ENCODE measurements around the gene GAPVD1. TPM values are rescaled to one million over a fixed set of nuclear protein-coding genes. Genes with fewer than 3 reads are reported as not detected.
"Not testable (repeated sequence)": the region's sequence is repeated elsewhere in the genome, so short reads cannot be mapped to it uniquely, and the experiment has no call there.

The GAPVD1 gene
- total RNA-seq, 1 experiment from 2014 or later, result 30.5 TPM

DNA sequence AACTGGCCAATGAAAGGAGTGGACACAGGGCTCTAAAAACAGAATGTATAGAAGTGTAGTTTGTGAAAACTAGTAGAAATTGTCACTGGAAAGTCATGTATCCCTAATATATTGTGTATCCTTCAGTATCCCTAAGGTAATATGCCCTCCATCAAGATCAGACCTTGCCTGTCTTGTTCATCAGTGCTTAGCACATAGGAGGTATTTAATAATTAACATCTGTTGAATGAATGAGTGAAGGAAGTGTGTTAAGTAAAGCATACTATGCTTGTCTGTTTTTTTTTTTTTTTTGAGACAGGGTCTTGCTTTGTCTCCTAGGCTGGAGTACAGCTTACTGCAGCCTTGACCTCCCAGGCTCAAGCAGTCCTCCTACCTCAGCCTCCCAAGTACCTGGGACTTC, 15.8 kb downstream of the GAPVD1 start:
- H3K9me2 ChIP-seq (replicated peaks; ENCODE audit: low read length), result no peaks in the 10 kb centered on the region
- no peaks in the 10 kb centered on the region for H3K9me3 ChIP-seq (ENCODE audit: low read length)
- H3K4me1 ChIP-seq (ENCODE audit: insufficient read depth, low read length), result peaks cover 10% of the 10 kb centered on the region
- H3K79me2 ChIP-seq (ENCODE audit: low read length), result peaks cover 74% of the 10 kb centered on the region
- H3K36me3 ChIP-seq (ENCODE audit: low read depth, low read length), result no peaks in the 10 kb centered on the region
- H3K27ac ChIP-seq (ENCODE audit: low read length), result no peak overlapping the region
- TF ChIP-seq, protein P1, sequence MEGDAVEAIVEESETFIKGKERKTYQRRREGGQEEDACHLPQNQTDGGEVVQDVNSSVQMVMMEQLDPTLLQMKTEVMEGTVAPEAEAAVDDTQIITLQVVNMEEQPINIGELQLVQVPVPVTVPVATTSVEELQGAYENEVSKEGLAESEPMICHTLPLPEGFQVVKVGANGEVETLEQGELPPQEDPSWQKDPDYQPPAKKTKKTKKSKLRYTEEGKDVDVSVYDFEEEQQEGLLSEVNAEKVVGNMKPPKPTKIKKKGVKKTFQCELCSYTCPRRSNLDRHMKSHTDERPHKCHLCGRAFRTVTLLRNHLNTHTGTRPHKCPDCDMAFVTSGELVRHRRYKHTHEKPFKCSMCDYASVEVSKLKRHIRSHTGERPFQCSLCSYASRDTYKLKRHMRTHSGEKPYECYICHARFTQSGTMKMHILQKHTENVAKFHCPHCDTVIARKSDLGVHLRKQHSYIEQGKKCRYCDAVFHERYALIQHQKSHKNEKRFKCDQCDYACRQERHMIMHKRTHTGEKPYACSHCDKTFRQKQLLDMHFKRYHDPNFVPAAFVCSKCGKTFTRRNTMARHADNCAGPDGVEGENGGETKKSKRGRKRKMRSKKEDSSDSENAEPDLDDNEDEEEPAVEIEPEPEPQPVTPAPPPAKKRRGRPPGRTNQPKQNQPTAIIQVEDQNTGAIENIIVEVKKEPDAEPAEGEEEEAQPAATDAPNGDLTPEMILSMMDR (conservative IDR thresholded peaks at IDR 0.05; ENCODE audit: low read depth, low read length), result no peak
- TF ChIP-seq EZH2phosphoT487 (IDR thresholded peaks at IDR 0.05; ENCODE audit: borderline replicate concordance, low read length) (no peak), EZH2 (IDR thresholded peaks at IDR 0.05; ENCODE audit: low read length, unreplicated experiment) (no peak)
- no peaks in the 10 kb centered on the region for H3F3A ChIP-seq (ENCODE audit: low read length, unreplicated experiment)
- no peak overlapping the region for H3K4me3 ChIP-seq (ENCODE audit: low read length)
- peaks cover 8% of the 10 kb centered on the region; the same call in 1 of the 2 replicates for H4K20me1 ChIP-seq (ENCODE audit: low read length)
- no peak for DNase-seq
- ChIA-PET POLR2A (ENCODE audit: unreplicated experiment) (no interaction called here), CTCF (no interaction called here)
- intact Hi-C loops (cut with micrococcal nuclease), result no loop called here
- H3K9ac ChIP-seq (ENCODE audit: low read length), result no peak overlapping the region
- H3K4me2 ChIP-seq (ENCODE audit: low read length), result no peak overlapping the region
- no peak for ATAC-seq
- no peak overlapping the region for H2AFZ ChIP-seq (ENCODE audit: low read length)
- H3K27me3 ChIP-seq (ENCODE audit: low read length), result no peaks in the 10 kb centered on the region
- no TSS peak for BruUV-seq (replicated peaks)

- intact Hi-C loops (cut with micrococcal nuclease), result no loop called here
- CTCF ChIA-PET, result no interaction called here
- ATAC-seq (no peak), DNase-seq (no peak)
- Histone ChIP-seq H3K4me3 (ENCODE audit: low read length) (no peak overlapping the region), H3K9me2 (replicated peaks; ENCODE audit: low read length) (no peaks in the 10 kb centered on the region), H2AFZ (ENCODE audit: low read length) (no peak overlapping the region), H3F3A (ENCODE audit: low read length, unreplicated experiment) (no peaks in the 10 kb centered on the region), H3K9me3 (ENCODE audit: low read length) (no peaks in the 10 kb centered on the region), H3K9ac (ENCODE audit: low read length) (no peak overlapping the region), H3K36me3 (ENCODE audit: low read depth, low read length) (no peaks in the 10 kb centered on the region), H3K4me1 (ENCODE audit: insufficient read depth, low read length) (peaks cover 9% of the 10 kb centered on the region), H3K27ac (ENCODE audit: low read length) (no peak overlapping the region), H3K27me3 (ENCODE audit: low read length) (no peaks in the 10 kb centered on the region), H3K4me2 (ENCODE audit: low read length) (no peak overlapping the region), H4K20me1 (ENCODE audit: low read length) (peaks cover 4% of the 10 kb centered on the region; the same call in 1 of the 2 replicates), H3K79me2 (ENCODE audit: low read length) (peaks cover 55% of the 10 kb centered on the region)
- POLR2A ChIA-PET (ENCODE audit: unreplicated experiment), result no interaction called here
- no peak for TF ChIP-seq EZH2phosphoT487 (IDR thresholded peaks at IDR 0.05; ENCODE audit: borderline replicate concordance, low read length)
- TF ChIP-seq EZH2 (IDR thresholded peaks at IDR 0.05; ENCODE audit: low read length, unreplicated experiment), result no peak
- TF ChIP-seq, protein P1 (conservative IDR thresholded peaks at IDR 0.05; ENCODE audit: low read depth, low read length), result no peak
- no TSS peak for BruUV-seq (replicated peaks)
These were observed 19.3 kb downstream of the GAPVD1 start for GRCh38 chr9:125280945-125281344.

DNA sequence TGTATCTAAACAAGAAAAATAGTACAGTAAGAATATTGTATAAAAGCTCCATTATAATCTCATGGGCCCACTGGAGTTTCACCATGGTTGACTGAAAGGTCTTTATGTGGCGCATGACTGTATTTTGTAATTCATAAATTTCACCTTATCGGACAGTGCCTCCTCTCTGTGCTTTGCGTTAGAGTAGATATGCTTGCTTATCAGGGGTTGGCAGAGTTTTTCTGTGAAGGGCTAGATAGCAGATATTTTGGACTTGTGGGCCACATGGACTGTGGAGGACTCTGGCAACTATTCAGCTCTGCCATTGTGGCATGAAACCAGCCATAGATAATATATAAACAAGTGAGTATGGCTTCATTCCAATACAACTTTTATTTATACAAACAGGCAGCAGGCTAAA, 23.2 kb downstream of the GAPVD1 start:
- Histone ChIP-seq H3K79me2 (ENCODE audit: low read length) (peaks cover 41% of the 10 kb centered on the region), H3K9me3 (ENCODE audit: low read length) (no peaks in the 10 kb centered on the region), H4K20me1 (ENCODE audit: low read length) (peaks cover 4% of the 10 kb centered on the region; the same call in 1 of the 2 replicates), H3K36me3 (ENCODE audit: low read depth, low read length) (no peaks in the 10 kb centered on the region), H3K9me2 (replicated peaks; ENCODE audit: low read length) (no peaks in the 10 kb centered on the region), H3K27me3 (ENCODE audit: low read length) (no peaks in the 10 kb centered on the region), H3K4me2 (ENCODE audit: low read length) (no peak overlapping the region), H3K9ac (ENCODE audit: low read length) (no peak overlapping the region), H3K4me1 (ENCODE audit: insufficient read depth, low read length) (peaks cover 9% of the 10 kb centered on the region), H3K27ac (ENCODE audit: low read length) (peak overlapping the region; percentile 30), H2AFZ (ENCODE audit: low read length) (no peak overlapping the region), H3K4me3 (ENCODE audit: low read length) (no peak overlapping the region), H3F3A (ENCODE audit: low read length, unreplicated experiment) (no peaks in the 10 kb centered on the region)
- BruUV-seq (replicated peaks), result no TSS peak
- no peak for DNase-seq
- no peak for TF ChIP-seq EZH2phosphoT487 (IDR thresholded peaks at IDR 0.05; ENCODE audit: borderline replicate concordance, low read length)
- TF ChIP-seq, protein P1 (conservative IDR thresholded peaks at IDR 0.05; ENCODE audit: low read depth, low read length), result no peak
- TF ChIP-seq EZH2 (IDR thresholded peaks at IDR 0.05; ENCODE audit: low read length, unreplicated experiment), result no peak
- POLR2A ChIA-PET (ENCODE audit: unreplicated experiment), result no interaction called here
- intact Hi-C loops (cut with micrococcal nuclease), result no loop called here
- CTCF ChIA-PET, result no interaction called here
- ATAC-seq, result no peak; the same call in 1 of the 2 replicates

GRCh38 chr9:125286935-125287433, 25.4 kb downstream of the GAPVD1 start:
- intact Hi-C loops (cut with micrococcal nuclease); H3K4me2 ChIP-seq (ENCODE audit: low read length); BruUV-seq (replicated peaks); H2AFZ ChIP-seq (ENCODE audit: low read length); CTCF ChIA-PET; POLR2A ChIA-PET (ENCODE audit: unreplicated experiment); H3F3A ChIP-seq (ENCODE audit: low read length, unreplicated experiment); H3K9me3 ChIP-seq (ENCODE audit: low read length); ATAC-seq; H3K36me3 ChIP-seq (ENCODE audit: low read depth, low read length); H3K27ac ChIP-seq (ENCODE audit: low read length); H3K9ac ChIP-seq (ENCODE audit: low read length); H3K9me2 ChIP-seq (replicated peaks; ENCODE audit: low read length); H3K4me1 ChIP-seq (ENCODE audit: insufficient read depth, low read length); DNase-seq; H4K20me1 ChIP-seq (ENCODE audit: low read length); H3K4me3 ChIP-seq (ENCODE audit: low read length); H3K27me3 ChIP-seq (ENCODE audit: low read length): not testable (repeated sequence)
- peaks cover 37% of the 10 kb centered on the region for H3K79me2 ChIP-seq (ENCODE audit: low read length)

Measured in PC-3 (cell line).